HEK293 (cell line): ENCODE data around the gene KIRREL1.
A peak's percentile ranks its signal among the peaks of the same experiment; 100 is the strongest.

Source experiments
- CTCF ChIA-PET: fragments of 350-600 bp; formaldehyde crosslinking; extraction: SDS; loops from one replicate; lab custom pipeline; 2021; ENCODE audit warnings: antibody characterized with exemption; lab: Yijun Ruan, JAX
- POLR2A ChIA-PET: fragments of 300-600 bp; formaldehyde crosslinking; extraction: SDS; loops from one replicate; lab custom pipeline; 2020; ENCODE audit warnings: antibody characterized with exemption, inconsistent platforms; lab: Yijun Ruan, JAX
- H3K27ac ChIP-seq: fragments of 200-500 bp; sonication (Bioruptor generic); 2 replicates; pipeline ENCODE4 v1.5.1; 2014; ENCODE audit warnings: low read depth, low read length, control low read depth, inconsistent platforms; ENCODE audit errors: extremely low read depth
- H3K36me3 ChIP-seq, 2 experiments: fragments of 200-500 bp in 1 of 2; sonication (Bioruptor generic) in 1 of 2; 1 replicate in 1 of 2; 2 replicates in 1 of 2; pipeline ENCODE4 v1.5.1; 2014 to 2017; ENCODE audit warnings: inconsistent platforms in 2 of 2, low read length in 2 of 2; ENCODE audit not compliant: control insufficient read depth in 2 of 2, insufficient read depth in 1 of 2
- H3K4me1 ChIP-seq: fragments of 200-500 bp; sonication (Bioruptor generic); 2 replicates; pipeline ENCODE4 v1.5.1; 2014; ENCODE audit warnings: mild to moderate bottlenecking, low read length, inconsistent platforms; ENCODE audit not compliant: control insufficient read depth, insufficient read depth
- H3K4me3 ChIP-seq: 2 replicates; pipeline ENCODE4 v1.5.1; 2011; ENCODE audit warnings: low read depth, mild to moderate bottlenecking, control low read depth, low read length, moderate library complexity
- H3K9me3 ChIP-seq: fragments of 200-500 bp; sonication (Bioruptor generic); 2 replicates; pipeline ENCODE4 v1.5.1; 2014; ENCODE audit warnings: low read depth, low read length, inconsistent platforms; ENCODE audit not compliant: control insufficient read depth, insufficient read depth
- KLF16 ChIP-seq: fragments of 450-650 bp; formaldehyde crosslinking; IDR thresholded peaks from 2 replicates; pipeline ENCODE4 v1.5.1; 2017; ENCODE audit warnings: missing biosample characterization, missing genetic modification characterization
- KLF17 ChIP-seq: fragments of 450-650 bp; formaldehyde crosslinking; IDR thresholded peaks from 2 replicates; pipeline ENCODE4 v1.5.1; 2016; ENCODE audit warnings: missing biosample characterization, missing genetic modification characterization
- PRDM1 ChIP-seq: fragments of 450-650 bp; formaldehyde crosslinking; IDR thresholded peaks from 2 replicates; pipeline ENCODE4; 2016; ENCODE audit warnings: missing biosample characterization, missing genetic modification characterization
- TRIM28 ChIP-seq: IDR thresholded peaks from 2 replicates; pipeline ENCODE4 v1.6.1; 2011; ENCODE audit warnings: low read length, control low read depth, borderline replicate concordance
- ZBTB7A ChIP-seq: fragments of 450-650 bp; formaldehyde crosslinking; IDR thresholded peaks from 2 replicates; pipeline ENCODE4 v1.5.1; 2016; ENCODE audit warnings: low read depth, missing biosample characterization, missing genetic modification characterization
- ZEB2 ChIP-seq: fragments of 450-650 bp; formaldehyde crosslinking; IDR thresholded peaks from 2 replicates; pipeline ENCODE4 v1.5.1; 2016; ENCODE audit warnings: missing biosample characterization, missing genetic modification characterization
- ZNF214 ChIP-seq: fragments of 450-650 bp; formaldehyde crosslinking; IDR thresholded peaks from 2 replicates; pipeline ENCODE4 v1.5.1; 2017; ENCODE audit warnings: missing biosample characterization, mild to moderate bottlenecking, missing genetic modification characterization, borderline replicate concordance
- ZNF223 ChIP-seq: fragments of 450-650 bp; formaldehyde crosslinking; IDR thresholded peaks from 2 replicates; pipeline ENCODE4 v1.5.1; 2016; ENCODE audit warnings: missing biosample characterization, missing genetic modification characterization
- ZNF488 ChIP-seq: fragments of 450-650 bp; formaldehyde crosslinking; IDR thresholded peaks from 2 replicates; pipeline ENCODE4 v1.5.1; 2016; ENCODE audit warnings: missing biosample characterization, missing genetic modification characterization
- ZNF670 ChIP-seq: fragments of 450-650 bp; formaldehyde crosslinking; IDR thresholded peaks from 2 replicates; pipeline ENCODE4 v1.5.1; 2016; ENCODE audit warnings: missing biosample characterization, missing genetic modification characterization, low read depth
- ZNF701 ChIP-seq: fragments of 450-650 bp; formaldehyde crosslinking; IDR thresholded peaks from 2 replicates; pipeline ENCODE4 v1.5.1; 2016; ENCODE audit warnings: missing biosample characterization, missing genetic modification characterization
- ZNF747 ChIP-seq: fragments of 450-650 bp; formaldehyde crosslinking; IDR thresholded peaks from 2 replicates; pipeline ENCODE4 v1.5.1; 2016; ENCODE audit warnings: missing biosample characterization, missing genetic modification characterization
- ZNF837 ChIP-seq: fragments of 450-650 bp; formaldehyde crosslinking; IDR thresholded peaks from 2 replicates; pipeline ENCODE4 v1.5.1; 2016; ENCODE audit warnings: missing biosample characterization, missing genetic modification characterization
- TF ChIP-seq, protein P1 (sequence below): fragments of 450-650 bp; formaldehyde crosslinking; IDR thresholded peaks from 2 replicates; pipeline ENCODE4 v1.5.1; 2017; ENCODE audit warnings: missing biosample characterization, missing genetic modification characterization
- TF ChIP-seq, protein P2 (sequence below): fragments of 450-650 bp; formaldehyde crosslinking; IDR thresholded peaks from 2 replicates; pipeline ENCODE4 v1.5.1; 2016; ENCODE audit warnings: missing biosample characterization, missing genetic modification characterization
- TF ChIP-seq, protein P3 (sequence below): fragments of 450-650 bp; formaldehyde crosslinking; IDR thresholded peaks from 2 replicates; pipeline ENCODE4 v1.5.1; 2017; ENCODE audit warnings: missing biosample characterization, missing genetic modification characterization
- TF ChIP-seq, protein P4 (sequence below): fragments of 450-650 bp; formaldehyde crosslinking; IDR thresholded peaks from 2 replicates; pipeline ENCODE4 v1.5.1; 2016; ENCODE audit warnings: missing biosample characterization, missing genetic modification characterization, borderline replicate concordance
- TF ChIP-seq, protein P5 (sequence below): fragments of 450-650 bp; formaldehyde crosslinking; IDR thresholded peaks from 2 replicates; pipeline ENCODE4 v1.5.1; 2017; ENCODE audit warnings: missing biosample characterization, missing genetic modification characterization
- TF ChIP-seq, protein P6 (sequence below): fragments of 450-650 bp; formaldehyde crosslinking; IDR thresholded peaks from 2 replicates; pipeline ENCODE4 v1.5.1; 2016; ENCODE audit warnings: missing biosample characterization, missing genetic modification characterization
- TF ChIP-seq, protein P7 (sequence below): fragments of 450-650 bp; formaldehyde crosslinking; IDR thresholded peaks from 2 replicates; pipeline ENCODE4 v1.5.1; 2016; ENCODE audit warnings: missing biosample characterization, missing genetic modification characterization

KIRREL1 gene

DNA sequence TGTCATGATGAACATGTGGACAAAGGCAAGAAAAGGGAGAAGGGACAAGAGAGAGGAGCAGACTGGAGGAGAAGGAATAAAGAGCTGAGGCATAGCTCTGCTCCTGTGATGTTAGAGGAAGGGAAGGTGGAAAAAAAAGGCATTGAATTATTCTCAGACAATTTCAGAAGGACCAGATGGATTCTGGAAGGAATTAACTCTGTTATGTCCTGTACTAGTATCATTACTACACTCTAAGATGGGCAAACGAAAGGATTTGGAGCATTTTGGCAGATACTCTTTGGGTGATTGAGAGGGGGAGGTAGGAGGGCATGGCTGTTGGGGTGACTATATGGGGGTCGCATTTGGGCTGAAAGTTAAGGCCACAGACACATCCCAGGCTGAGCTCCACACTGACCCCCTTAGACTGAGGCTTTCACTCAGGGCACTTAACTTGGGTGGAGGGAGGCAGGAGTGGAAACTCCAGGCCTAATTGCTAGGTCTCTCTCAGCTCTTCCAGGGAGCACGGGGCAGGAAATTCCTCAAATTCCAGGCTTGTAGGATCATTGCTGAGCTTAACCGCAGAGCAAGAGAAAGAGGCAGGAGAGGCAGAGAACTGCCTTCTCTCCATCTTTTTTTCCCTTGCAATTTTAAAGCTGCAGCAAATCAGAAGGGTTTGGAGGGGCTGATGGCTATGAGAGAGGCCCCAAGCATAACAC lies 25.9 kb downstream of the KIRREL1 start (continued):
- TF ChIP-seq, protein P1, sequence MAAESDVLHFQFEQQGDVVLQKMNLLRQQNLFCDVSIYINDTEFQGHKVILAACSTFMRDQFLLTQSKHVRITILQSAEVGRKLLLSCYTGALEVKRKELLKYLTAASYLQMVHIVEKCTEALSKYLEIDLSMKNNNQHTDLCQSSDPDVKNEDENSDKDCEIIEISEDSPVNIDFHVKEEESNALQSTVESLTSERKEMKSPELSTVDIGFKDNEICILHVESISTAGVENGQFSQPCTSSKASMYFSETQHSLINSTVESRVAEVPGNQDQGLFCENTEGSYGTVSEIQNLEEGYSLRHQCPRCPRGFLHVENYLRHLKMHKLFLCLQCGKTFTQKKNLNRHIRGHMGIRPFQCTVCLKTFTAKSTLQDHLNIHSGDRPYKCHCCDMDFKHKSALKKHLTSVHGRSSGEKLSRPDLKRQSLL (tag by site-specific recombination) = no peak
- TF ChIP-seq ZEB2 (tag by site-specific recombination) (peak; percentile 81), ZNF837 (tag by site-specific recombination) (no peak), ZNF488 (tag by site-specific recombination) (no peak), KLF17 (tag by site-specific recombination) (peak; percentile 51; the same call in 1 of the 2 replicates), ZNF747 (no peak)
- TF ChIP-seq, protein P2, sequence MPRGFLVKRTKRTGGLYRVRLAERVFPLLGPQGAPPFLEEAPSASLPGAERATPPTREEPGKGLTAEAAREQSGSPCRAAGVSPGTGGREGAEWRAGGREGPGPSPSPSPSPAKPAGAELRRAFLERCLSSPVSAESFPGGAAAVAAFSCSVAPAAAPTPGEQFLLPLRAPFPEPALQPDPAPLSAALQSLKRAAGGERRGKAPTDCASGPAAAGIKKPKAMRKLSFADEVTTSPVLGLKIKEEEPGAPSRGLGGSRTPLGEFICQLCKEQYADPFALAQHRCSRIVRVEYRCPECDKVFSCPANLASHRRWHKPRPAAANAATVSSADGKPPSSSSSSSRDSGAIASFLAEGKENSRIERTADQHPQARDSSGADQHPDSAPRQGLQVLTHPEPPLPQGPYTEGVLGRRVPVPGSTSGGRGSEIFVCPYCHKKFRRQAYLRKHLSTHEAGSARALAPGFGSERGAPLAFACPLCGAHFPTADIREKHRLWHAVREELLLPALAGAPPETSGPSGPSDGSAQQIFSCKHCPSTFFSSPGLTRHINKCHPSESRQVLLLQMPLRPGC (tag by site-specific recombination) = 0 out of 2 replicates have a peak, but pooled peaks have one; percentile 28
- TF ChIP-seq, protein P3, sequence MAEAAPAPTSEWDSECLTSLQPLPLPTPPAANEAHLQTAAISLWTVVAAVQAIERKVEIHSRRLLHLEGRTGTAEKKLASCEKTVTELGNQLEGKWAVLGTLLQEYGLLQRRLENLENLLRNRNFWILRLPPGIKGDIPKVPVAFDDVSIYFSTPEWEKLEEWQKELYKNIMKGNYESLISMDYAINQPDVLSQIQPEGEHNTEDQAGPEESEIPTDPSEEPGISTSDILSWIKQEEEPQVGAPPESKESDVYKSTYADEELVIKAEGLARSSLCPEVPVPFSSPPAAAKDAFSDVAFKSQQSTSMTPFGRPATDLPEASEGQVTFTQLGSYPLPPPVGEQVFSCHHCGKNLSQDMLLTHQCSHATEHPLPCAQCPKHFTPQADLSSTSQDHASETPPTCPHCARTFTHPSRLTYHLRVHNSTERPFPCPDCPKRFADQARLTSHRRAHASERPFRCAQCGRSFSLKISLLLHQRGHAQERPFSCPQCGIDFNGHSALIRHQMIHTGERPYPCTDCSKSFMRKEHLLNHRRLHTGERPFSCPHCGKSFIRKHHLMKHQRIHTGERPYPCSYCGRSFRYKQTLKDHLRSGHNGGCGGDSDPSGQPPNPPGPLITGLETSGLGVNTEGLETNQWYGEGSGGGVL (tag by site-specific recombination) = peak; percentile 25; the same call in 1 of the 2 replicates
- TF ChIP-seq, protein P4, sequence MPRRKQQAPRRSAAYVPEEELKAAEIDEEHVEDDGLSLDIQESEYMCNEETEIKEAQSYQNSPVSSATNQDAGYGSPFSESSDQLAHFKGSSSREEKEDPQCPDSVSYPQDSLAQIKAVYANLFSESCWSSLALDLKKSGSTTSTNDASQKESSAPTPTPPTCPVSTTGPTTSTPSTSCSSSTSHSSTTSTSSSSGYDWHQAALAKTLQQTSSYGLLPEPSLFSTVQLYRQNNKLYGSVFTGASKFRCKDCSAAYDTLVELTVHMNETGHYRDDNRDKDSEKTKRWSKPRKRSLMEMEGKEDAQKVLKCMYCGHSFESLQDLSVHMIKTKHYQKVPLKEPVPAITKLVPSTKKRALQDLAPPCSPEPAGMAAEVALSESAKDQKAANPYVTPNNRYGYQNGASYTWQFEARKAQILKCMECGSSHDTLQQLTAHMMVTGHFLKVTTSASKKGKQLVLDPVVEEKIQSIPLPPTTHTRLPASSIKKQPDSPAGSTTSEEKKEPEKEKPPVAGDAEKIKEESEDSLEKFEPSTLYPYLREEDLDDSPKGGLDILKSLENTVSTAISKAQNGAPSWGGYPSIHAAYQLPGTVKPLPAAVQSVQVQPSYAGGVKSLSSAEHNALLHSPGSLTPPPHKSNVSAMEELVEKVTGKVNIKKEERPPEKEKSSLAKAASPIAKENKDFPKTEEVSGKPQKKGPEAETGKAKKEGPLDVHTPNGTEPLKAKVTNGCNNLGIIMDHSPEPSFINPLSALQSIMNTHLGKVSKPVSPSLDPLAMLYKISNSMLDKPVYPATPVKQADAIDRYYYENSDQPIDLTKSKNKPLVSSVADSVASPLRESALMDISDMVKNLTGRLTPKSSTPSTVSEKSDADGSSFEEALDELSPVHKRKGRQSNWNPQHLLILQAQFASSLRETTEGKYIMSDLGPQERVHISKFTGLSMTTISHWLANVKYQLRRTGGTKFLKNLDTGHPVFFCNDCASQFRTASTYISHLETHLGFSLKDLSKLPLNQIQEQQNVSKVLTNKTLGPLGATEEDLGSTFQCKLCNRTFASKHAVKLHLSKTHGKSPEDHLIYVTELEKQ (tag by site-specific recombination) = no peak
- TF ChIP-seq, protein P5, sequence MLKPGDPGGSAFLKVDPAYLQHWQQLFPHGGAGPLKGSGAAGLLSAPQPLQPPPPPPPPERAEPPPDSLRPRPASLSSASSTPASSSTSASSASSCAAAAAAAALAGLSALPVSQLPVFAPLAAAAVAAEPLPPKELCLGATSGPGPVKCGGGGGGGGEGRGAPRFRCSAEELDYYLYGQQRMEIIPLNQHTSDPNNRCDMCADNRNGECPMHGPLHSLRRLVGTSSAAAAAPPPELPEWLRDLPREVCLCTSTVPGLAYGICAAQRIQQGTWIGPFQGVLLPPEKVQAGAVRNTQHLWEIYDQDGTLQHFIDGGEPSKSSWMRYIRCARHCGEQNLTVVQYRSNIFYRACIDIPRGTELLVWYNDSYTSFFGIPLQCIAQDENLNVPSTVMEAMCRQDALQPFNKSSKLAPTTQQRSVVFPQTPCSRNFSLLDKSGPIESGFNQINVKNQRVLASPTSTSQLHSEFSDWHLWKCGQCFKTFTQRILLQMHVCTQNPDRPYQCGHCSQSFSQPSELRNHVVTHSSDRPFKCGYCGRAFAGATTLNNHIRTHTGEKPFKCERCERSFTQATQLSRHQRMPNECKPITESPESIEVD (tag by site-specific recombination) = no peak

DNA sequence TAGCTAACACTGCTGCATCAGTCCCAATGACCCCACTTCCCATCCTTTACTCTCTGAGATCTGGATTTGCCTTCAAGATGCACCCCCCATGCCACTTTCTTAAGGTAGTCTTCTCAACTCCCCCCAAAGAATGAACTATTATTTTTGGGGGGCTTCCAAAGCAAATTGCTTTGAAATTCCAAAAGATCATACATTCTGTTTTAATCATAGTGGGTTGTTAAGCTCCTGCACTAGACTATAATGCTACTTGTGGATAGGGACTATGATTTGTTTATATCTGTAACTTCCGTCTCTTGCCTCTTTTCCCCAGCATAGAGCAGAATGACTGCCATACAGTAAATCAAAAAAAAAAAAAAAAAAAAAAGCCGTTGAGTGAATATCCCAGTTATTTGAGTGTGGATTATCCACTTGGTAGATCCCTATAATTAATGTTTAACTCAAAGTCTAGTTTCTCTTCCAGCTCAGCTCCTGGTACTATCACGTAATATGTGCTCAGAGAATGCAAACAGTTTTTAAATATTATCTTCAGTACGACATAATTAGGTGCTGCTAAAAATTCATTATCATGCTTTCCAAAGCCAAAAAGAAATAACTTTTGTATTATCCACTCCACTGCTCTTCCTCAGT lies 26.9 kb downstream of the KIRREL1 start:
- Histone ChIP-seq H3K36me3 (peaks cover 0 to under 1% of the 10 kb centered on the region in 2 experiments; a peak in 1 of 3 replicates), H3K4me3 (no peak overlapping the region), H3K27ac (no peak overlapping the region), H3K9me3 (no peaks in the 10 kb centered on the region), H3K4me1 (peaks cover 11% of the 10 kb centered on the region)
- POLR2A ChIA-PET = interaction anchor here (1.5 to 1.8 kb wide), 3 partner anchors 10 to 27 kb away, joined by 7 to 21 read pairs (median 12); partner anchors contain the start of gene KIRREL1
- CTCF ChIA-PET = interaction anchor here (0.6 to 3.6 kb wide), 10 partner anchors 10 to 995 kb away, joined by 3 to 26 read pairs (median 5); no protein-coding TSS in a partner anchor
- TF ChIP-seq ZNF747 (no peak), ZNF214 (tag by site-specific recombination) (no peak), TRIM28 (no peak), ZNF223 (tag by site-specific recombination) (no peak), ZNF701 (tag by site-specific recombination) (no peak), ZNF670 (tag by site-specific recombination) (no peak), PRDM1 (tag by site-specific recombination) (no peak), KLF16 (no peak), ZBTB7A (tag by site-specific recombination) (no peak)
- TF ChIP-seq, protein P6, sequence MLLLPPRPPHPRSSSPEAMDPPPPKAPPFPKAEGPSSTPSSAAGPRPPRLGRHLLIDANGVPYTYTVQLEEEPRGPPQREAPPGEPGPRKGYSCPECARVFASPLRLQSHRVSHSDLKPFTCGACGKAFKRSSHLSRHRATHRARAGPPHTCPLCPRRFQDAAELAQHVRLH (tag by site-specific recombination) = no peak
- TF ChIP-seq, protein P7, sequence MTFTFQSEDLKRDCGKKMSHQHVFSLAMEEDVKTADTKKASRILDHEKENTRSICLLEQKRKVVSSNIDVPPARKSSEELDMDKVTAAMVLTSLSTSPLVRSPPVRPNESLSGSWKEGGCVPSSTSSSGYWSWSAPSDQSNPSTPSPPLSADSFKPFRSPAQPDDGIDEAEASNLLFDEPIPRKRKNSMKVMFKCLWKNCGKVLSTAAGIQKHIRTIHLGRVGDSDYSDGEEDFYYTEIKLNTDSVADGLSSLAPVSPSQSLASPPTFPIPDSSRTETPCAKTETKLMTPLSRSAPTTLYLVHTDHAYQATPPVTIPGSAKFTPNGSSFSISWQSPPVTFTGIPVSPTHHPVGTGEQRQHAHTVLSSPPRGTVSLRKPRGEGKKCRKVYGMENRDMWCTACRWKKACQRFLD (tag by site-specific recombination) = no peak
